Stimulated activated CD8-positive, alpha-beta memory T cell treated with anti-CD3 and anti-CD28 coated beads, Interleukin-4, amount 100 ng/mL, for 24 hours (primary cell): Measurements from ENCODE around the gene MT3.
A peak's percentile ranks its signal among the peaks of the same experiment; 100 is the strongest.

Experiments used
- DNase-seq: peaks from one replicate; pipeline ENCODE4 v3.0.0-alpha.2; 2020; ENCODE audit warnings: low read depth

MT3 gene

DNA sequence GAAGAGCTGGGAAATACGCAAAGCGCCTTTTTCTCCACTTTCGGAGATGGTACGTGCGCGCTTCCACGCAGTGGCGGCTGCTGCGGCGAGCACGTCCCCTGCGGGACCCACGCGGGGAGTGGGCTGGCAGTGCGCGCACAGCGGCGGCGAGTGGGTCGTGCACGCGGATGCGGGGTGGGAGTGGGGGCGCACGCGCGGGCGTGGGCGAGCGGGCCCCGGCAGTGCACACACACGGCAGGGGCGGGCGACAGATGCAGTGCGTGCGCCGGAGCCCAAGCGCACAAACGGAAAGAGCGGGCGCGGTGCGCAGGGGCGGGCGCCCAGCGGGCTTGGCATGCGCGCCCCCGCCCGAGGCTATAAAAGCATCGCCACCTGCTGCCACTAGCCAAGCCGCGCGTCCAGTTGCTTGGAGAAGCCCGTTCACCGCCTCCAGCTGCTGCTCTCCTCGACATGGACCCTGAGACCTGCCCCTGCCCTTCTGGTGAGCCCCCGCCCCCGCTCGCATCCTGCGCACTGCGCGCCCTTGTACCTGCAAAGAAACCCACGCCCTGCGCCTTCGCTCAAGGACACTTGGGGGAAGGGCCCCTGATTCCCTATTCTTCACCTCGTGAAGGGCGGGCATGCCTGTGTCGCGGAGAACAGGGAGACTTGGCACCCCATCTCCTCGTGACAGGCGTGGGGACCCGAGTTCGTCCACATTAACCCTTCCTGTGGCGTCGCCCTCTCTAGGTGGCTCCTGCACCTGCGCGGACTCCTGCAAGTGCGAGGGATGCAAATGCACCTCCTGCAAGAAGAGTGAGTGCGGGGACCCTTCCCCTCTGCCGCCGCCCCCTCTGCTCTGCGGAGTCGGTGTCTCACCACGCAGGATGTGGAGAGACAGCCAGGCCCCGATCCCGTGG lies at the start of gene MT3:
Gene MT3, plus strand, starts transcription at position 388 of the 899 bp plus-strand sequence. Its CDS starts 63 bp downstream, at position 451.
- no peak for DNase-seq

- no peak for DNase-seq
Observed at GRCh38 chr16:56539656-56540055, 49.7 kb upstream of the MT3 start.

GRCh38 chr16:56542039-56542438 lies 47.3 kb upstream of the MT3 start:
- DNase-seq: no peak

- no peak for DNase-seq
Observed at GRCh38 chr16:56547120-56547948, 42.0 kb upstream of the MT3 start.

- no peak for DNase-seq
Observed at GRCh38 chr16:56547949-56548567, 41.3 kb upstream of the MT3 start.

- DNase-seq: no peak
Observed at GRCh38 chr16:56549161-56549560, 40.2 kb upstream of the MT3 start.

DNA sequence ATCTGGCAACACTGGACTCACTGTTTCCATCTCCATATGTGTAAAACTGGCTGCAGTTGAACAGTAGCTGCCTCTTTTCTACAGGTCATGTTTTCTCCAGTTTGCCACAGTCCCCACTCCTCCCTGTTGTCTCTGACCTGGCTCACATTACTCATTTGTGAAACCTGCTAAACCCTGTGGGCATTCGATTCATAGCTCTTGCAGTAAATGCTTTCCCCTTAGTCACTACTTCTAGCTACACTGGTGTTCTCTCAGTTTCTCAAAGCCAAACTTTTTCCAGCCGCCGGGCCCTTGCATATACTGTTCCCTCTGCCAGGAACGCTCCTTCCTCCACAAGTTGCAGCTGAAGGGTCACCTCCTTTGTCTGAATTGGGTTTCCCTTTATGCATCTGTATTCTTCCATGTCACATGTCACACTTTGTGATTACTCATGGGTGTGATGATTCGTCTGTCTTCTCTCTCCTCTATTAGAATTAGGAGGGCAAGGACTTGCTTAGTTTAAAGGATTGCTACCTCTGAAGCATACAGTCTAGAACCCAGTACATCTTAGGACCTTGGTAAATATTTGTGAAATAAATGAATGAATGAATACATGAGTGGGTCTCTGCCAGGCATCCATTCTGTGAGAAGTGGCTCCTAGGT lies 39.5 kb upstream of the MT3 start:
- DNase-seq: no peak

DNA sequence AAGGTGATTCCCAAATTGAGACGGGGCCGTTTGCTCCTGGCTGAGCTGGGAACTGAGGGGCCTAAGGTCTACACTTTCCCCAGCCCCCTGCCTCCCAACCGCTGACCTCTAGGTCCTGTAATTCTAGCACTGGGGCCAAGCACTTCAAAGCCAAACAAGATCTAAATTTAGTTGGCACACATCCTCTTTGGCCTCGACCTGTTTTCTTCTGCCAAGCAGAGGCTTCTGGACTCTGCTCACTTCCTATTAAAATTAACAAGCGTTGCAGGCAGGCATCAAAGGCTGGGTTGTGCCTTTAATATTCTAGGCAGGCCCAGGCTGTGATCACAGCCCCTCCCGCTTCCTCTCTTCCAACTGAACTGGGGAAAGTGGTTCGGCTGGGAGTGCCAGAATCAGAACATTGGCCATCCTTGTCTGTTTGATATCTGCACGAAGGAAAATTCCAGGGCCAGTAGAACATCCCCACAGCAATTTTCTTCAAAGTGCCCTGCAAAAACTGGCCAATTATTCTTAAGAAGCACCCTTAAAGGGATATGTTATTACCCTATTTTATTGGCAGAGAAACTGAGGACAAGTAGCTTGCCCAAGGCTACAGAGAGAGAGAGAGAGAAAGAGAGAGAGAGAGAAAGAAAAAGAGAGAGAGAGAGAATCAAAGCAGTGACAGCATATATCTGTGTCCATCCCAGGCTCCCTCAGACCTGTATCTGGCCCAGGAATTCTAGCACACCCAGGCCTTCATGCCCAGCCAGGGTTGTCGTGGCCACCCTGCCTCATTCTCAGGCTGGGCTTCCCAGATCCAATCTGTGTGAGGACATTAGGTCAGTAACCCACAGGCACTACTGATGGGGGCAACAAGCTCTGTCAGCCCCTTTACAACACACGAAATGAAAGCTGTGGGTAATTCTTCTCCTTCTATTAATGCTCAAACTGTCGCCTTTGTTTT lies 37.3 kb upstream of the MT3 start:
- no peak for DNase-seq

GRCh38 chr16:56554441-56554840 lies 34.9 kb upstream of the MT3 start:
- no peak for DNase-seq

DNA sequence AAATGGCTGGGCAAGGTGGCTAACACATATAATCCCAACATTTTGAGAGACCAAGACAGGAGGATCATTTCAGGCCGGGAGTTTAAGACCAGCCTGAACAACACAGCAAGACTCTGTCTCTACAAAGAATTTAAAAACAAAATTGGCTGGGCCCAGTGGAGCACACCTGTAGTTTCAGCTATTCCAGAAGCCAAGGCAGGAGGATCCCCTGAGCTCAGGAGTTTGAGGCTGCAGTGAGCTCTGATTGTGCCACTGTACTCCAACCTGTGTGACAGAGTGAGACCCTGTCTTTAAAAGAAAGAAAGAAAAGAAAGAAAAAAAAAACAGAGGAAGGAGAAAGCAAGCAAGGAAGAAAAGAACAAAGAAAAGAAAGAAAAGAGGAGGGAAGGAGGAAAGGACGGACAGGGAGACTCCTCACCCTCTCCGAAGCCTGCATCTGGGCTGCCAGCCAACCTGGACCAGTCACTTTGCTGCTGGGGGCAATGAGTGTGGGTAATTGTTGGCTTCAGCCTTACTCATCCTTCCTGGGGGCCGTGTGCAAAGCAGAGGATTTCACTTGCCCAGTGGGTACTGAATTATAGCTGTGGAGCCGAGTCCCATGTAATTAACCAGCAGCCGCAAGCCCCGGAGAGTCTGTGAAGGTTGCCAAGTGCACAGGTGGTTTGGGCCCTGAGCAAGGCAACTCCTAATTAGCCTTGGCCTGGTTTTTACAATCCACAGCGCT lies 31.1 kb upstream of the MT3 start:
- no peak for DNase-seq

GRCh38 chr16:56559109-56559508 lies 30.2 kb upstream of the MT3 start:
- DNase-seq: no peak

DNA sequence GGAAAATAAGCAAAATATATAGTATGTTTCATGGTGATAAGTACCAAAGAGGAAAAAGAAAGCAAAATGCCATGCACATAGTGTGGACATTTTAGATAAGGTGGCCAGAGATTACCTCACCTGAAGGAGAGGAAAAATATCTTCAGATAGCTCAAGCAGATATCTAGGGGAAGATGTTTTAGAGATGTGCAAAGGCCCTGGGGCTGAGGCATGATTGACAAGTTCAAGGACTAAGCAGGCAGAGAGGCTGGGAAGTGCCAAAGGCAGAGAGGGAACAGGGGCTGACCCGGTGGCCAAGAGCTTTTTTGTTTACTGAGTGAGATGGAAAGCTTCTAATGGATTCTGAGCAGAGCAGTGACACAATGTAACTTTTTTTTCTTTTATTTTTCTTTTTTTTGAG lies 28.9 kb upstream of the MT3 start:
- DNase-seq: no peak

DNA sequence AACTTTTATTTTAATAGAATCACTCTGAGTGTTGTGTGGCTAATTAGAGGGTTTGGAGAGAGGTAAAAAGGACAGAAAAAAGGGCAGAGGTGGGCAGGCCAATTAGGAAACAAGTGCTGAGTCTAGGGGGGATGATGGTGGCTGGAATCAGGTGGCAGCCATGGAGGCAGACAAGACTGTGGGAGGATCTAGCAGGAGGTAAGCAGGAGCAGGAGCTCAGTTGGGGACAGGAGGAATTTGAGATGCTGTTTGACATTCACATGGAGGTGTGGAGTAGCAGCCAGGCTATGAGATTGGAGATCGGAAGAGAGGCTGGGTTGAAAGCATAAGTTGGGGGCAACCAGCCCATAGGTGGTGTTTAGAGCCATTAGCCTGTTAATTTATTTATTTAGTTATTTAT lies 28.2 kb upstream of the MT3 start:
- DNase-seq: no peak

DNA sequence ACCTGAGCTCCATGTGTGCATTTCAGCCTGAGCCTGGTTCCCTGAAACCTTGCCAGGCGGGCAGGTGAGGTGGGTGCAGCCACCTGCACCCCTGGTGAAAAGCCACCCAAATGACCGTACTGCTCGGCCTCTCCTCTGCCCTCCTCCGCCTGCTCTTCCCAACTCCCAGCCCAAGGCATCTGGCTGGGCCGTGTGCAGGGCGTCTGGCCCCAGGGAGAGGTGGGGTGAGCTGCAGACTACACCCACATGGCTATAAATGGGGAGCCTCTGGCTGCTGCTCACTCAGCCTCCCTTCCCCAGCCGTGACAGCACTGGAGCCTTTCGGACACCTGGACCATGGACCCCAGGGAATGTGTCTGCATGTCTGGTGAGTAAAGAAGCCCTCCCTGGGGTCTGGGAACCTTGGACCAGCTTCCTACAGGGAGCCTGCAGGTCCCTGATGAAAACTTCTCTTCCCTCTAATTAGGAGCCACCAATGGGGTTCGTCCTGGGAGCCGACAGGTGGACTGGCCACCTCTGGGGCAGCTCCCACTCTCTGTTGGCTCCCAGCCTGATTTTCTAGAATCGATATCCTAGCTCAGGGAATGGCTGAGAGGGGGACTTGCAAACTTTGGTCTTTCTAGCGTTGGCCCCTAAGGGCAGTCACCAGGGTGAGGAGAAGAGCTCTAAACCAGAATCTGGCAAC lies 24.4 kb upstream of the MT3 start, which contains the start of gene MT4:
Gene MT4, plus strand, starts transcription at position 281 of the 685 bp plus-strand sequence. Its CDS starts 56 bp downstream, at position 337.
- no peak for DNase-seq

GRCh38 chr16:56569971-56570370 lies 19.4 kb upstream of the MT3 start:
- no peak for DNase-seq

- no peak for DNase-seq
Observed at GRCh38 chr16:56571525-56571924, 17.8 kb upstream of the MT3 start.

DNA sequence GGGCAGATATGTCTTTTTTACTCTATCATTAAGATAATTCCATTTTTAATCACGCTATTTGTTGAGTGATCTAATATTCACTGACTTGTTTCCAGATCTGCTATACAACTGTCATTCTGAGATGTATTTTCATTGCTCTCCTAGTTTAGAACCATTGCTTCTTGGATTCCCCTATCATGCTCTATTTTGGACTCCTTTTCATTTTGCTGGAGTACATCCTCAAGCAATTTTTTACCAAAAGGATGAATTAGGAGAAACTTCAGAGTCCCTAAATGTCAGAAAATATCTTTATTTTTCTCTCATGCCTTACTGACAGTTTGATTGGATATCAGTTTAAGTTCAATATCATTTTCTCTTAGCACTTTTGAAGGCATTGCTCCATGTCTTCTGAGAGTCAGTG lies 14.7 kb upstream of the MT3 start:
- no peak for DNase-seq

DNA sequence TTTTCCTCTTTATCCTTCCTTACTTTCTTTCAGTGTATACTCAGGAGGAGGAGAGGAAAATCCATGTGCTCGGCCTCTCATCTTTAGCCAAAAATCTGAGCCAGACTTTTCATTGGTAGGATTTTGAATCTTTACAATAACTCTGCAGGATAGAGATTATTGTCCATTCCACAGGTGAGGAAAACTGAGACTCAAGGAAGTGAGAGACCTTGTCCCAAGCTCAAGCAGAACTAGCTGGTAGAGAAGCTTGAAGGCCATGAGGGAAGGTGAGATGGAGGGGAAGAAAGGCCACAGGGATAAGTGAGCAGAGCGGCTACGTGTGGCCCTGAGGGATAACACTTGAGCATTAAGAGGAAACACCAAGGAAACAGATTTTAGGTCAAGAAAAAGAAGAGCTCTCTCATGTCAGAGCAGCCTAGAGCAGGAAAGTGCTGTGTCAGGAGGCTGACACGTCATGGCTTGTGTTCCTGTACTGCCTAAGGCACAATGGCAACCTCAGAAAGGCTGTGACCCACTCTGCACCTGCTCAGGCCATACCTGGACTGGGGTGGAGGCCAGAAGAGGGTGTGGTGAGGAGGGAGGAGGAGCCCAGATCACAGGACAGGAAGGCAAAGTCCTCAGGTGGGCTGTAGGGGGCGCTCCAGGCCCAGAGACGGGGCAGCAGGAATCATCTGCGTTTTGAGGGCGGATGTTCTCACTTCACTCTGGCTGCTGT lies 12.6 kb upstream of the MT3 start:
- DNase-seq: peak; percentile 70

GRCh38 chr16:56577300-56577625 lies 12.1 kb upstream of the MT3 start:
- no peak for DNase-seq
